K562 (cell line): ENCODE measurements around the gene ZAP70. TPM values are rescaled to one million over a fixed set of nuclear protein-coding genes. Genes with fewer than 3 reads are reported as not detected.

Experiments
- ATAC-seq: fragments of 200-7000 bp; cut with Tn5 transposase; 3 replicates; pipeline ENCODE4 v1.9.1; 2020; ENCODE audit warnings: moderate library complexity
- BruUV-seq: library from RNA; stranded (reverse); fragments of 400-500 nt; replicated peaks from 2 replicates; lab custom pipeline; 2021; lab: Mats Ljungman, UMichigan
- CTCF ChIA-PET: fragments of 300-600 bp; formaldehyde crosslinking; extraction: SDS; loops from one replicate; lab custom pipeline; 2021; ENCODE audit warnings: low intra/inter-chr PET ratio; lab: Yijun Ruan, JAX
- POLR2A ChIA-PET: fragments of 300-600, 350-650 bp; sonication (Branson Sonifier 250); formaldehyde crosslinking; extraction: SDS; loops from one replicate; lab custom pipeline; 2021; ENCODE audit warnings: antibody characterized with exemption, inconsistent platforms; lab: Yijun Ruan, JAX
- DNase-seq, 4 experiments: peaks; one replicate each; pipeline versions ENCODE4 v3.0.0 to v3.0.0-alpha.2; 2011 to 2018; ENCODE audit warnings: low spot score in 3 of 4, mixed read lengths in 3 of 4; ENCODE audit errors: extremely low read depth in 1 of 4
- FAIRE-seq: peaks from 2 replicates; lab custom pipeline; 2011; peaks lifted over from hg19 to GRCh38; lab: Jason Lieb, UNC
- H2AFZ ChIP-seq: 2 replicates; pipeline ENCODE4 v1.6.0; 2011; ENCODE audit warnings: low read depth, low read length, control low read depth, inconsistent platforms
- H3K27ac ChIP-seq: fragments of 200-600 bp; 3 replicates; pipeline ENCODE4 v1.8.0; 2011; ENCODE audit warnings: low read depth, mild to moderate bottlenecking, control low read depth, inconsistent platforms, low read length, moderate library complexity, mixed read lengths; ENCODE audit errors: extremely low read depth
- H3K27me3 ChIP-seq, 2 experiments: fragments of 300-600 bp in 1 of 2; 2 replicates in 1 of 2; 3 replicates in 1 of 2; pipeline versions ENCODE4 v1.6.0 to v1.8.0; 2011; ENCODE audit warnings: inconsistent platforms in 2 of 2, low read length in 2 of 2, mild to moderate bottlenecking in 1 of 2, mixed read lengths in 1 of 2, moderate library complexity in 1 of 2; ENCODE audit not compliant: control insufficient read depth in 2 of 2, insufficient read depth in 2 of 2
- H3K36me3 ChIP-seq: fragments of 300-600 bp; 3 replicates; pipeline ENCODE4 v1.8.0; 2011; ENCODE audit warnings: mild to moderate bottlenecking, low read length, inconsistent platforms; ENCODE audit not compliant: control insufficient read depth, insufficient read depth
- H3K4me1 ChIP-seq, 2 experiments: fragments of 200-600 bp in 1 of 2; replicated peaks in 1 of 2; 2 replicates in 1 of 2; 3 replicates in 1 of 2; pipeline versions ENCODE4 v1.5.1 to v1.8.0; 2011; ENCODE audit warnings: inconsistent platforms in 2 of 2, low read length in 2 of 2, mild to moderate bottlenecking in 1 of 2, mixed read lengths in 1 of 2, moderate library complexity in 1 of 2; ENCODE audit not compliant: control insufficient read depth in 2 of 2, insufficient read depth in 2 of 2
- H3K4me2 ChIP-seq: 2 replicates; pipeline ENCODE4 v1.6.1; 2011; ENCODE audit warnings: low read length, control low read depth, inconsistent platforms, mixed read lengths; ENCODE audit not compliant: insufficient read depth
- H3K4me3 ChIP-seq: fragments of 200-600 bp; sonication (generic), shearing (Covaris generic); 2 replicates; pipeline ENCODE4 v1.5.1; 2016; ENCODE audit warnings: control low read depth, inconsistent platforms
- H3K79me2 ChIP-seq: fragments of 200-600 bp; 3 replicates; pipeline ENCODE4 v1.8.0; 2011; ENCODE audit warnings: low read length, inconsistent platforms; ENCODE audit not compliant: control insufficient read depth, insufficient read depth
- H3K9ac ChIP-seq, 2 experiments: 2 replicates each; pipeline versions ENCODE4 v1.6.0 to v1.6.1; 2011; ENCODE audit warnings: low read depth in 2 of 2, low read length in 2 of 2, control low read depth in 1 of 2, inconsistent platforms in 1 of 2, mild to moderate bottlenecking in 1 of 2, mixed read lengths in 1 of 2; ENCODE audit not compliant: insufficient read depth in 1 of 2
- H3K9me1 ChIP-seq: one replicate; pipeline ENCODE4 v1.6.0; 2011; ENCODE audit warnings: inconsistent platforms, mild to moderate bottlenecking, low read length, moderate library complexity; ENCODE audit not compliant: control insufficient read depth, insufficient read depth
- H3K9me3 ChIP-seq: replicated peaks from 2 replicates; pipeline ENCODE4 v1.5.1; 2011; ENCODE audit warnings: low read depth, low read length, inconsistent platforms; ENCODE audit not compliant: control insufficient read depth, insufficient read depth
- H4K20me1 ChIP-seq: replicated peaks from 2 replicates; pipeline ENCODE4 v1.6.1; 2011; ENCODE audit warnings: low read length, inconsistent platforms, mixed read lengths; ENCODE audit not compliant: control insufficient read depth, insufficient read depth
- BCOR ChIP-seq: fragments of 450-650 bp; IDR thresholded peaks from 2 replicates; pipeline ENCODE4 v1.6.1; 2016
- GABPB2 ChIP-seq: fragments of 250-450 bp; sonication (Bioruptor Pico); conservative IDR thresholded peaks from 2 replicates; pipeline ENCODE4 v1.5.1; 2021; ENCODE audit warnings: mild to moderate bottlenecking
- MAFG ChIP-seq: fragments of 450-650 bp; conservative IDR thresholded peaks from 2 replicates; pipeline ENCODE4 v1.6.1; 2016; ENCODE audit warnings: missing genetic modification characterization, missing compliant biosample characterization
- RNF219 ChIP-seq: fragments of 250-450 bp; sonication (Bioruptor Pico); IDR thresholded peaks from 2 replicates; pipeline ENCODE4 v1.5.0; 2022; ENCODE audit warnings: mild to moderate bottlenecking
- WGBS: fragments of 100-300 bp; shearing (Covaris generic); methylation state at CpG from one replicate; pipeline ENCODE4 v1.1.6; 2016; ENCODE audit warnings: low coverage, mixed read lengths; ENCODE audit not compliant: insufficient coverage; ENCODE audit errors: missing lambda C conversion rate; 5-methylcytosine and 5-hydroxymethylcytosine counted together
- in situ Hi-C: fragments of 300-500 bp; cut with MboI; formaldehyde crosslinking; loops from 4 replicates; pipeline ENCODE4 v1.15.0; 2018; ENCODE audit warnings: inconsistent platforms, mixed read lengths
- intact Hi-C: fragments of 100-400 bp; cut with micrococcal nuclease; formaldehyde crosslinking; loops from 2 replicates; pipeline ENCODE4 v1.14.2; 2022
- polyA plus RNA-seq, 8 experiments: library from polyadenylated mRNA; depleted of rRNA in 4 of 8; stranded (reverse) in 5 of 8; unstranded in 3 of 8; fragments of >200 nt; fragmentation: Nextera tagmentation in 2 of 8; fragmentation: Illumina TruSeq in 1 of 8; extraction: Ambion mirVana in 2 of 8; extraction: Trizol in 1 of 8; gene quantifications; 2 replicates each; pipeline versions ENCODE4 v1.2.1 to v1.2.3, GENCODE V29; 2011 to 2014; ENCODE audit warnings: inconsistent platforms in 1 of 8, missing spikeins in 1 of 8
- total RNA-seq, 7 experiments: library from RNA; depleted of rRNA in 6 of 7; stranded (reverse); fragments of >200 nt in 6 of 7; fragmentation: Illumina TruSeq in 2 of 7; extraction: Trizol in 2 of 7; gene quantifications; 2 replicates each; pipeline versions ENCODE4 v1.2.1 to v1.2.3, GENCODE V29; 2011 to 2021; ENCODE audit warnings: low replicate concordance in 1 of 7

The ZAP70 gene
- total and polyA plus RNA-seq, 9 of the 15 experiments (the other 6 are each of a cell fraction or from before 2014, with no cell fraction given): 0.06 to 0.80 (median 0.21) TPM; not detected in 1

GRCh38 chr2:97742381-97742847 is 29.0 kb downstream of the ZAP70 start:
- no peak overlapping the region for H3K9ac ChIP-seq
- FAIRE-seq (no peak), ATAC-seq (no peak), DNase-seq (no peak)
- 82% methylated on average over 4 of the region's 4 CpGs for WGBS
- H3K36me3 ChIP-seq: no peaks in the 10 kb centered on the region
- no peaks in the 10 kb centered on the region for H4K20me1 ChIP-seq
- H3K4me3 ChIP-seq: no peak overlapping the region
- no peaks in the 10 kb centered on the region for H3K79me2 ChIP-seq
- no peak overlapping the region for H3K27ac ChIP-seq
- no peak overlapping the region for H2AFZ ChIP-seq
- H3K4me2 ChIP-seq: no peak overlapping the region
- ChIA-PET CTCF (no interaction called here), POLR2A (interaction anchor here (0.5 to 1.1 kb wide), 5 partner anchors 9 to 1105 kb away, joined by 3 to 4 read pairs (median 3); partner anchors contain the start of gene ACTR1B)
- in situ Hi-C loops: no loop called here
- peaks cover 10 to 16% of the 10 kb centered on the region in 2 experiments for H3K4me1 ChIP-seq
- peaks cover 5 to 22% of the 10 kb centered on the region in 2 experiments; a peak in 3 of 5 replicates for H3K27me3 ChIP-seq
- no TSS peak for BruUV-seq
- no peaks in the 10 kb centered on the region for H3K9me1 ChIP-seq
- no peaks in the 10 kb centered on the region for H3K9me3 ChIP-seq
- TF ChIP-seq RNF219 (CRISPR knock-in tag) (no peak), GABPB2 (CRISPR knock-in tag) (no peak), MAFG (no peak), BCOR (0 out of 2 replicates have a peak, but pooled peaks have one; percentile 54)
- intact Hi-C loops: loop anchor here (10.0 kb wide), 2 partner anchors 148 to 642 kb away; no protein-coding TSS in a partner anchor
